KMS-11 (cell line): ENCODE measurements around the gene ZFAND2B.
A peak's percentile ranks its signal among the peaks of the same experiment; 100 is the strongest.
"Not testable (repeated sequence)": the region's sequence is repeated elsewhere in the genome, so short reads cannot be mapped to it uniquely, and the experiment has no call there.

Experiments
- H2AFZ ChIP-seq: fragments of 200-600 bp; sonication (generic); 2 replicates; pipeline ENCODE4 v1.6.1; 2016; ENCODE audit warnings: antibody characterized with exemption, mixed run types, low read depth
- H3K27ac ChIP-seq: fragments of 200-600 bp; sonication (generic); 2 replicates; pipeline ENCODE4 v1.6.1; 2016; ENCODE audit warnings: mild to moderate bottlenecking, mixed run types
- H3K27me3 ChIP-seq: fragments of 200-600 bp; sonication (generic); 2 replicates; pipeline ENCODE4 v1.6.1; 2017; ENCODE audit warnings: mild to moderate bottlenecking, low read depth, mixed run types, moderate library complexity; ENCODE audit not compliant: insufficient read depth
- H3K36me3 ChIP-seq: fragments of 200-600 bp; sonication (generic); 2 replicates; pipeline ENCODE4 v1.6.1; 2017; ENCODE audit warnings: mild to moderate bottlenecking, mixed run types; ENCODE audit not compliant: insufficient read depth
- H3K4me1 ChIP-seq: fragments of 200-600 bp; sonication (generic); 2 replicates; pipeline ENCODE4 v1.6.1; 2016; ENCODE audit warnings: mild to moderate bottlenecking, low read depth, mixed run types; ENCODE audit not compliant: poor library complexity, severe bottlenecking
- H3K4me2 ChIP-seq: fragments of 200-600 bp; sonication (generic); 2 replicates; pipeline ENCODE4 v1.7.0; 2016; ENCODE audit warnings: mild to moderate bottlenecking, mixed run types
- H3K4me3 ChIP-seq: fragments of 200-600 bp; sonication (generic); IDR thresholded peaks from 2 replicates; pipeline ENCODE4 v1.6.1; 2017; ENCODE audit warnings: low read depth, low read length, mixed read lengths; ENCODE audit not compliant: insufficient read depth
- H3K79me2 ChIP-seq: fragments of 200-600 bp; sonication (generic); 2 replicates; pipeline ENCODE4 v1.6.1; 2016; ENCODE audit warnings: low read depth, mixed run types; ENCODE audit not compliant: insufficient read depth
- H3K9ac ChIP-seq: fragments of 200-600 bp; sonication (generic); 2 replicates; pipeline ENCODE4 v1.6.1; 2016; ENCODE audit warnings: mild to moderate bottlenecking, mixed run types
- H4K20me1 ChIP-seq: fragments of 200-600 bp; sonication (generic); 2 replicates; pipeline ENCODE4 v1.6.1; 2016; ENCODE audit warnings: mild to moderate bottlenecking, mixed run types; ENCODE audit not compliant: insufficient read depth
- CTCF ChIP-seq: fragments of 200-600 bp; sonication (generic); conservative IDR thresholded peaks from 2 replicates; pipeline ENCODE4 v1.6.1; 2017; ENCODE audit warnings: low read depth, mild to moderate bottlenecking, antibody characterized with exemption, low read length, moderate library complexity, mixed read lengths

Gene ZFAND2B

GRCh38 chr2:219252570-219252899 lies 46.0 kb downstream of the ZFAND2B start:
- peaks cover 22% of the 10 kb centered on the region for H3K4me1 ChIP-seq
- peak overlapping the region; percentile 56; the same call in 1 of the 2 replicates for H3K27ac ChIP-seq
- H3K27me3 ChIP-seq = peaks cover 22% of the 10 kb centered on the region; the same call in 1 of the 2 replicates
- H2AFZ ChIP-seq = peak overlapping the region; percentile 64
- no peaks in the 10 kb centered on the region for H3K36me3 ChIP-seq
- peak overlapping the region; percentile 80 for H3K4me3 ChIP-seq
- H3K79me2 ChIP-seq = peaks cover 6% of the 10 kb centered on the region; the same call in 1 of the 2 replicates
- TF ChIP-seq CTCF = no peak
- no peaks in the 10 kb centered on the region for H4K20me1 ChIP-seq
- peak overlapping the region; percentile 85 for H3K4me2 ChIP-seq
- peak overlapping the region; percentile 77; the same call in 1 of the 2 replicates for H3K9ac ChIP-seq

- Histone ChIP-seq H3K79me2 (peaks cover 6% of the 10 kb centered on the region; the same call in 1 of the 2 replicates), H3K27ac (peak within 1 kb of the TSS; percentile 56), H3K4me3 (peak within 1 kb of the TSS; percentile 80), H3K4me1 (peaks cover 22% of the 10 kb centered on the region), H3K27me3 (peaks cover 22% of the 10 kb centered on the region; the same call in 1 of the 2 replicates), H3K4me2 (peak within 1 kb of the TSS; percentile 85), H4K20me1 (no peaks in the 10 kb centered on the region), H2AFZ (peak within 1 kb of the TSS; percentile 91), H3K9ac (peak within 1 kb of the TSS; percentile 77), H3K36me3 (no peaks in the 10 kb centered on the region)
- TF ChIP-seq CTCF = no peak
Measured at GRCh38 chr2:219252900-219253752, 46.5 kb downstream of the ZFAND2B start, which contains the start of gene TUBA4B. TSS of gene TUBA4B (plus strand) at chr2:219253243. CDS start at chr2:219253408, 165 bp downstream.

GRCh38 chr2:219253753-219254589 lies 47.4 kb downstream of the ZFAND2B start, which contains the start of gene TUBA4A:
TSS of gene TUBA4A (minus strand) at chr2:219253918. CDS start at chr2:219253858, 60 bp downstream.
- TF ChIP-seq CTCF = no peak

GRCh38 chr2:219254590-219255201 lies 48.1 kb downstream of the ZFAND2B start:
- TF ChIP-seq CTCF = no peak
- peaks cover 15% of the 10 kb centered on the region for H3K4me1 ChIP-seq
- no peaks in the 10 kb centered on the region for H4K20me1 ChIP-seq
- H3K79me2 ChIP-seq = peaks cover 6% of the 10 kb centered on the region; the same call in 1 of the 2 replicates
- H3K4me3 ChIP-seq = no peak overlapping the region
- no peaks in the 10 kb centered on the region for H3K36me3 ChIP-seq
- peaks cover 22% of the 10 kb centered on the region; the same call in 1 of the 2 replicates for H3K27me3 ChIP-seq
- no peak overlapping the region for H3K27ac ChIP-seq
- peak overlapping the region; percentile 85 for H3K4me2 ChIP-seq
- peak overlapping the region; percentile 25; the same call in 1 of the 2 replicates for H3K9ac ChIP-seq
- peak overlapping the region; percentile 91 for H2AFZ ChIP-seq

More at GRCh38 chr2:219253753-219254589, 47.4 kb downstream of the ZFAND2B start, which contains the start of gene TUBA4A:
- Histone ChIP-seq H3K4me2 (peak within 1 kb of the TSS; percentile 85), H2AFZ (peak within 1 kb of the TSS; percentile 91), H4K20me1 (no peaks in the 10 kb centered on the region), H3K27me3 (peaks cover 22% of the 10 kb centered on the region; the same call in 1 of the 2 replicates), H3K36me3 (no peaks in the 10 kb centered on the region), H3K79me2 (peaks cover 6% of the 10 kb centered on the region; the same call in 1 of the 2 replicates), H3K4me3 (peak within 1 kb of the TSS; percentile 80), H3K4me1 (peaks cover 22% of the 10 kb centered on the region), H3K9ac (peak within 1 kb of the TSS; percentile 77), H3K27ac (peak within 1 kb of the TSS; percentile 56)

GRCh38 chr2:219258942-219259341 lies 52.4 kb downstream of the ZFAND2B start:
- not testable (repeated sequence) for H3K4me1 ChIP-seq, H4K20me1 ChIP-seq, H3K4me3 ChIP-seq, H3K4me2 ChIP-seq, H3K27ac ChIP-seq, H3K9ac ChIP-seq, H3K79me2 ChIP-seq, H2AFZ ChIP-seq, H3K36me3 ChIP-seq
- H3K27me3 ChIP-seq = peaks cover 22% of the 10 kb centered on the region; the same call in 1 of the 2 replicates
